HUES6 (cell line): ENCODE measurements around the gene CRYBG3.

ENCODE experiments used
- H3K27ac ChIP-seq: 2 replicates; pipeline ENCODE4 v1.7.0; 2013; ENCODE audit warnings: low read depth, mild to moderate bottlenecking, low read length, inconsistent platforms
- H3K27me3 ChIP-seq: 2 replicates; pipeline ENCODE4 v1.6.1; 2013; ENCODE audit warnings: low read length; ENCODE audit not compliant: control insufficient read depth, insufficient read depth
- H3K36me3 ChIP-seq: 2 replicates; pipeline ENCODE4 v1.6.1; 2013; ENCODE audit warnings: low read length; ENCODE audit not compliant: control insufficient read depth, insufficient read depth
- H3K4me1 ChIP-seq: 2 replicates; pipeline ENCODE4 v1.6.1; 2013; ENCODE audit warnings: low read length; ENCODE audit not compliant: control insufficient read depth, insufficient read depth
- H3K4me3 ChIP-seq: 2 replicates; pipeline ENCODE4 v1.5.1; 2013; ENCODE audit warnings: low read depth, low read length
- H3K9ac ChIP-seq: one replicate; pipeline ENCODE4 v1.6.1; 2013; ENCODE audit warnings: mild to moderate bottlenecking, low read length
- H3K9me3 ChIP-seq: 2 replicates; pipeline ENCODE4 v1.6.1; 2013; ENCODE audit warnings: low read depth, low read length; ENCODE audit not compliant: control insufficient read depth, insufficient read depth

CRYBG3 gene

GRCh38 chr3:97994328-97994945 is 172.6 kb downstream of the CRYBG3 start:
- no peaks in the 10 kb centered on the region for H3K27me3 ChIP-seq
- H3K4me1 ChIP-seq: peaks cover 14% of the 10 kb centered on the region; the same call in 1 of the 2 replicates
- no peak overlapping the region for H3K9ac ChIP-seq
- no peak overlapping the region for H3K4me3 ChIP-seq
- no peak overlapping the region for H3K27ac ChIP-seq
- H3K36me3 ChIP-seq: no peaks in the 10 kb centered on the region
- H3K9me3 ChIP-seq: no peaks in the 10 kb centered on the region
